ENCODE results near the gene SLC7A1. TPM values are rescaled to one million over a fixed set of nuclear protein-coding genes. Genes with fewer than 3 reads are reported as not detected.

Gene SLC7A1
- total and polyA plus RNA-seq, 2 donors (not counting 3 experiments of a cell fraction or from before 2014, with no cell fraction given), result 21.0 to 79.3 TPM

DNA sequence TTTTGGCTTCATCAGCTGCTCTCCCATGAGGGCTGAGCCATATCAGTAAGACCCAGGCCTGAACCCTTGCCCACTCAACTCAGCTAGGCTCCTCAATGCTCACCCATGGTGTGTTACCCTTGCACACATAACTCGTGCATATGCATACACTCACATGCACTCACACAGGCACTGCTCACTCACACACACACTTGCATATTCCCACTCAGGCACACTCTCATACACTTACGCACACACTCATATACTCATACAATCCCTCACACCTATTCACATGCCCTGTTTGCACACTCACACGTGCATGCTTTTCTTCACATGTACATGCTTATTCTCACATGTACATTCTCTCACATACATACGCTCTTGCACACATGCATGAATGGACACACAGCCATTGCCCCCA lies 93.8 kb downstream of the SLC7A1 start:
- ChIA-PET POLR2A (no interaction called here), CTCF (interaction anchor here (3.3 to 10.8 kb wide), 2 partner anchors 30 to 205 kb away, joined by 18 to 301 read pairs; no protein-coding TSS in a partner anchor)
- DNase-seq (ENCODE audit: low read depth, low spot score) (no peak), FAIRE-seq (no peak)
- Histone ChIP-seq H2AFZ (ENCODE audit: low read depth, low read length) (no peak overlapping the region), H3K27me3 (ENCODE audit: control insufficient read depth in 2 of 2, insufficient read depth in 2 of 2, low read length in 2 of 2) (peaks cover 10 to 12% of the 10 kb centered on the region in 2 experiments), H3K36me3 (ENCODE audit: control insufficient read depth in 2 of 2, extremely low read depth in 1 of 2, insufficient read depth in 2 of 2, low read length in 2 of 2) (no peaks in the 10 kb centered on the region), H3K9me1 (replicated peaks; ENCODE audit: control insufficient read depth, extremely low read depth, insufficient read depth, low read length) (no peaks in the 10 kb centered on the region), H4K20me1 (replicated peaks; ENCODE audit: control insufficient read depth, extremely low read depth, insufficient read depth, low read length) (no peaks in the 10 kb centered on the region), H3K9me3 (replicated peaks; ENCODE audit: control insufficient read depth, insufficient read depth, low read length) (no peaks in the 10 kb centered on the region), H3K4me3 (replicated peaks in 1 of 3; ENCODE audit: insufficient read depth in 1 of 3, low read depth in 1 of 3, low read length in 3 of 3) (no peak overlapping the region), H3K27ac (ENCODE audit: insufficient read depth, low read depth, low read length) (no peak overlapping the region), H3K4me2 (ENCODE audit: insufficient read depth, low read length) (no peak overlapping the region), H3K9ac (replicated peaks; ENCODE audit: extremely low read depth, insufficient read depth, low read length) (no peak overlapping the region), H3K79me2 (ENCODE audit: control insufficient read depth, insufficient read depth, low read length) (no peaks in the 10 kb centered on the region), H3K4me1 (ENCODE audit: control insufficient read depth, extremely low read depth, insufficient read depth, low read length) (no peaks in the 10 kb centered on the region)
- TF ChIP-seq JUN (IDR thresholded peaks at IDR 0.05; ENCODE audit: borderline replicate concordance, insufficient read depth, insufficient read length, low read depth) (no peak), POLR2AphosphoS5 (IDR thresholded peaks at IDR 0.05; ENCODE audit: insufficient read depth, low read depth, low read length) (no peak), MYC (IDR thresholded peaks at IDR 0.05; ENCODE audit: low read depth, low read length) (no peak), EZH2 (IDR thresholded peaks at IDR 0.05; ENCODE audit: borderline replicate concordance, low read depth, low read length, severe bottlenecking) (no peak), POLR2A (IDR thresholded peaks at IDR 0.05; ENCODE audit: low read depth, low read length) (no peak), GATA2 (IDR thresholded peaks at IDR 0.05; ENCODE audit: insufficient read depth, insufficient read length, low read depth, low read length) (no peak), FOS (IDR thresholded peaks at IDR 0.05; ENCODE audit: borderline replicate concordance, insufficient read depth, low read length) (no peak)
- TF ChIP-seq, protein P1, sequence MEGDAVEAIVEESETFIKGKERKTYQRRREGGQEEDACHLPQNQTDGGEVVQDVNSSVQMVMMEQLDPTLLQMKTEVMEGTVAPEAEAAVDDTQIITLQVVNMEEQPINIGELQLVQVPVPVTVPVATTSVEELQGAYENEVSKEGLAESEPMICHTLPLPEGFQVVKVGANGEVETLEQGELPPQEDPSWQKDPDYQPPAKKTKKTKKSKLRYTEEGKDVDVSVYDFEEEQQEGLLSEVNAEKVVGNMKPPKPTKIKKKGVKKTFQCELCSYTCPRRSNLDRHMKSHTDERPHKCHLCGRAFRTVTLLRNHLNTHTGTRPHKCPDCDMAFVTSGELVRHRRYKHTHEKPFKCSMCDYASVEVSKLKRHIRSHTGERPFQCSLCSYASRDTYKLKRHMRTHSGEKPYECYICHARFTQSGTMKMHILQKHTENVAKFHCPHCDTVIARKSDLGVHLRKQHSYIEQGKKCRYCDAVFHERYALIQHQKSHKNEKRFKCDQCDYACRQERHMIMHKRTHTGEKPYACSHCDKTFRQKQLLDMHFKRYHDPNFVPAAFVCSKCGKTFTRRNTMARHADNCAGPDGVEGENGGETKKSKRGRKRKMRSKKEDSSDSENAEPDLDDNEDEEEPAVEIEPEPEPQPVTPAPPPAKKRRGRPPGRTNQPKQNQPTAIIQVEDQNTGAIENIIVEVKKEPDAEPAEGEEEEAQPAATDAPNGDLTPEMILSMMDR (IDR thresholded peaks at IDR 0.05; ENCODE audit: extremely low read depth in 1 of 2, insufficient read depth in 1 of 2, low read depth in 1 of 2, low read length in 2 of 2), result no peak
- TF ChIP-seq, protein P2, sequence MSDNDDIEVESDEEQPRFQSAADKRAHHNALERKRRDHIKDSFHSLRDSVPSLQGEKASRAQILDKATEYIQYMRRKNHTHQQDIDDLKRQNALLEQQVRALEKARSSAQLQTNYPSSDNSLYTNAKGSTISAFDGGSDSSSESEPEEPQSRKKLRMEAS (IDR thresholded peaks at IDR 0.05; ENCODE audit: insufficient read depth, insufficient read length), result no peak
- dilution Hi-C loops (cut with MboI; ENCODE audit: extremely low pct_ligation_motif_present, low sequenced_read_pairs), result no loop called here
- BruUV-seq (replicated peaks), result no TSS peak
- intact Hi-C loops (cut with micrococcal nuclease), result no loop called here

Data from endothelial cell of umbilical vein (primary cell).